NCI-H1105 treated with DMSO at 0.1 percent for 48 hours (cell line): ENCODE results near the gene VPS37C.
"Not testable (repeated sequence)": the region's sequence is repeated elsewhere in the genome, so short reads cannot be mapped to it uniquely, and the experiment has no call there.

ENCODE experiments used
- DNase-seq: peaks from one replicate; lab custom pipeline; 2025; lab: John Stamatoyannopoulos, UW

VPS37C gene

GRCh38 chr11:61116426-61117167 is 44.6 kb downstream of the VPS37C start:
- no peak for DNase-seq

DNA sequence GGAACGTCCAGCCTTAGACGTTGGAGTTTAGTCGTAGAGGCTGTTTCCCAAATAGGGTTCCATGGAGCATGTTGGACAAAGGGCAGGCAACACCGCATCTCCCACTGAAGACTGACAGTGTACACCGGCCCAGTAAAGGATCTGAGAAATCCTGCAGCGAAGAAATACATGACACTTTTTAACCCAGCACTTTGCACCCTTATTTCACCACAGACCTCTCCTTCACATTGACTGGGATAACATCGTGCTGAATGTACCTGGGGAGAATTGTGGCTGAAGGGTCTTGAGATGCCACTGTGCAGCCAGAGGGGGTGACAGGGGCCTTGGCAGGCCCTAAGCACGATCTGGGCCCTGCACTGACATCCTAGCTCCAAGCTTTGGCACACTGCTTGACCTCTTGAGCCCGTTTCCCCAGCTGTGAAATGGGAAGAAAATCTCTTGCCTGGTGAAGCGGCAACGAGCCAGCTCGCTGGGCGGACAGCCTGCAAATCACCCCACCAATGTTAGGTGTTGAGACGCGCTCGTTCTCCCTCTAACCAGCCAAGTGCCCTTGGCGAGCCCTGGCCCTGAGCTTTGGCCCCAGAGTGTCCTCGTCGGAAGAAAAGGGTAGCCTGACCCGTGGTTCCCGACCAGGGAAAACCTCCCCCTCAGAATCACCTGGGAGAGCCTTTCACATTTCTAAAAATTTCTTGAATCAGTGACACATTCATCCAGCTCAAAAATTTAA is 45.6 kb downstream of the VPS37C start:
- DNase-seq: no peak

GRCh38 chr11:61114913-61115312 is 46.3 kb downstream of the VPS37C start:
- no peak for DNase-seq

DNA sequence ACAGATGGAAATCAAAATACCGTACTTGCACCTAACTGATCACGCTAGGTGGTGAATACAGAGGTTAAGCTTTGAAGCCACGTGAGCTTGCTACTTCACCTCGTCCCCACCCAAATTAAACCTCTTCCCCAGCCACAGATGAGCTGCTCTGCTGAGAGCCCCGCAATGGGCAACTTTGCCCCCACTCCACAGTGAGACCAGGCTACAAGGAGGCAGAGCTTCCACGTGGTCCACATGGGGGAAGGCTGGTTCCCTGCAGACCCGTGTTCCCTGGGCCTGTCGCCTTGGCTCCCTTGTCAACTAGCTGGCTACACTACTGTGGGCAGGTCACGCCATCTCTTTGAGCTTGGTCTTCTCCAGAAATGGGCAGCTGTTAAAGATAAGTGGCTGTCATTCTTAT is 48.0 kb downstream of the VPS37C start:
- DNase-seq: no peak

- no peak for DNase-seq
Measured at GRCh38 chr11:61112575-61112974, 48.7 kb downstream of the VPS37C start.

- DNase-seq: no peak
Measured at GRCh38 chr11:61111786-61112517, 49.3 kb downstream of the VPS37C start.

- no peak for DNase-seq
Measured at GRCh38 chr11:61111050-61111435, 50.2 kb downstream of the VPS37C start.

DNA sequence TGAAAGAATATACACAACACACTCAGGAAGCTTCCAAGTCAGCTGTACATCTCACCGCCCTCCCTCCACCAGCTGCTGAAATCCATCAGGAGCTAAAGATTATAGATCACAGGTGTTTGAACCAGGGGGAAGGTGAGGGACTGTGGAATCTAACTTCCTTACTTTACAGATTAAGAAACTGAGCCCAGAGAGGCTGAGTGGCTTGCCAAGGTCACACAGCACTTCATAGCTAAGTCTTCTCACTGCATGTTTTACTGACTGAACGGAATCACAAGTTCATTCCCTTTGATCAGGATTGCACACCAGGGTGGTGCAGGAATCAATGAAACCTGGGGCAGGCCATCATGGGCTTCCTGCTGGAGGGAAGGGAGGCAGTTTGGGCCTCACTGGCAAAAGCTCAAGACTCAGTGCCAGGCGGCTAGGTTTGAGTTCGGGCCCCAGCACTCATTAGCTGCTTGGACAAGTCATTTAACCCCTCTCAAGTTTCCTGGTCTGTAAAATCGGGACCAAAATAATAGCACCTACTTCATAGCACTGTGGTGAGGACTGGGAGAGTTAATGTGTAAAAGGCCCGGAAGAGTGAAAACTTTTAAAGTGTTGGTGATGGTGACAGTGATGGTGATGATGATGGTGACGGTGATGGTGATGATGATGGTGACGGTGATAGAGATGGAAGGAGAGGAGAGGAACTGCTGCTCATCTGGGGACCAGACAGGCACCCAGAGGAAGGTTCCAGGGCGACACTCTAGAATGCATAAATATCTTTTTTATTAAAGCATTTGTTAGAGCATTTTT is 50.8 kb downstream of the VPS37C start:
- no peak for DNase-seq

DNA sequence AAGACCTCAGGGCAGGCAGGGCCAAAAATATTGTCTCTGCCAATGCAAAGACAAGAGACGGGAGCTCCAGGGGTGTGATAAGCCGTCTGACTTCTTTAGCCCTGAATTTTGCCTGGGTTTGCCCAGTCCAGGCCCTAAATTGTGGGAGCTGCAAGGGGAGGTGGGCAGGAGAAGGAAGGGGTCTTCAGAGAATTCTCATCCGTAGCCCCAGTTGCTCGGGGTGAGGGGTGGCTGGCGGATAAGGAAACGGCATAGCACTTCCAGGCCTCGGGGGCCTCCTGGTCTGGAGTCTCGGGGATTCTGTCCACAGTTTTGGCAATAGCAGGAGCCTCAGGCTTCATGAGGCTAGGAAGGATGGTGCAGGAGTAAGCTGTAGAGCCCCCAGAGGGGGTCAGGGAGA is 51.6 kb downstream of the VPS37C start:
- no peak for DNase-seq

- no peak for DNase-seq
Measured at GRCh38 chr11:61108847-61109585, 52.2 kb downstream of the VPS37C start.

DNA sequence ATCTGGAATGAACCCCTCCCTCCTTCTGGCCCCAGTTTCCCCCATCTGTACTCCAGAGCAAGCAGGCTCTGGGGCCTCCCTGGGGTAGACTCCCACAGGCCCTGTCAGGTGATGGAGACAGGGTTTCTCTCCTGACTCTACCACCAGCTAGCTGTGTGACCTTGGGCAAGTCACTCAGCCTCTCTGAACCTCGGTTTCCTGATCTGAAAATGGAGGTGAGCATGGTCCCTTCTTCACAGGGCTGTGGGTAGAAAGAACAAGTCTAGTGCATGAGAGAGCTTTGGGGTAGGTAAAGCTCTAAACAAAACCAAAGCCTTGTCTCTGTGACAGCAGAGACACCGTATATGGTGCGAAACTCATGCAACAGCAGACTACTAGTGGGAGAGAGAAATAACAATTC is 53.3 kb downstream of the VPS37C start:
- no peak for DNase-seq

DNA sequence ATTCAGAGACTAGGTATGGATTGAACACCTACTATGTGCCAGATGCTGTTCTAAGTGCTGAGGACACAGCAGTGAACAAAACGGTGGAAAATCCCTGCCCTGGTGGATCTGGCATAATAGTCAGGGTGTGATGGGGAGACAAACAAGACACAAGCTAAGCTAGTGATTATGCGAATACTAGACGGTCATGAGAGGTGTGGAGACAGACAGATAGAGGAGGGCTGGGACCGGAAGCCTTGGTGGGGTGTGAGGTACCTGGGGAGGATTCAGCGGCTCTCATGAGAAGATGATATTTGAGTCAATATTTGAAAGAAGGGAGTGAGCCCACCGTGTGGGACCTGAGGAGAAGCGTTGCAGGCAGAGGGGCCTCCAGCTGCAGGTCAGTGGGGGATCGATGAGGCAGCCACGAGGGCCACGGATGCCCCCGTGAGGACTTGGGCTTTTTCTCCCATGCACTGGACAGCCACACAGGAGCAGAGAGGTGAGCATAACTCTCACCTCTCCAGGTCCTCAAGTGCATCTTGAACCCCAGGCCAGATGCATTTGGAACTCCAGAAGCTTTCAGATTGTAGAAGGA is 54.2 kb downstream of the VPS37C start:
- DNase-seq: no peak

GRCh38 chr11:61106296-61106695 is 54.9 kb downstream of the VPS37C start:
- DNase-seq: no peak

GRCh38 chr11:61104963-61105362 is 56.3 kb downstream of the VPS37C start:
- DNase-seq: no peak

GRCh38 chr11:61103851-61104423 is 57.3 kb downstream of the VPS37C start:
- DNase-seq: no peak

DNA sequence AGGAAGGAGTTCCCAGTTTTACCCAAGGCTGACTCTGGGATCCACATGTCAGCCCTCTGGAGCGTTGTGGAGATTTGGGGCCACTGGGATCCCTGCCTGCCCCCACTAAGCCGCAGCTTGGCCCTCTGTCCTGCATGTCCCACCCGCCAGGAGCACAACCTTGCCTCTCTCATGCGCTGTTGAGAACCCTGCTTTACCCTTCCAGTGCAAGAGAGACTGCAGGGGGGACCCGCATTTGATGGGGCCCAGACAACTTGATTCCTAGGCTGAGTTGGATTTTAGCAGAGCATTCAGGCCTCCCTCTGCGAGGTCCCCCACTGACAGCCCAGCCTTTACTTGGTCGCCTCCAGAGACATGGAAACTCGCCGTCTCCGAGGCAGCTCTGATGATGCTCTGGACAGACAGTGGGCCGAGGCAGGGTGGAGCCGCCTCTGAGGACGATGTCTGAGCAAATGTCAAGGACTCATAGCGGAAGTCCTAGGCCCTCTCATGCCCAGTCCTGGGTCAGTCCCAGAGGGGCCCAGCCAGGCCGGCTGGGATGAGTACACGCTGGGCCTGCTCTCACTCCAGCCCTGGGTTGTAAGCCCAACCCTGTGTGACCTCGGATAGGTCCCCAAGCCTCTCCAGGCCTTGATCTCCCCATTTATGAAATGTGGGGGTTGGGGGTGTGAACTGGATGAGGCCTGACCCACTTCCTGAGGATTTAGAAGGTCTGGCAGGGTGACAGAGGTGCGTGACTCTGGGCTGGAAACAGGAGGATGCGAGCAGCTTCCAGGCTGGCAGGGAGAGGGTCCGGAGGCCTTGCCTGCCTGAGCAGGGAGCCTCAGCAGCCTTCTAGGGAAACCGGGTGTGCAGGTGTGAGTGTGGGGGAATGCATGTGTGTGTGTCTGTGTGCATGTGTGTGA is 58.3 kb downstream of the VPS37C start:
- no peak for DNase-seq

DNA sequence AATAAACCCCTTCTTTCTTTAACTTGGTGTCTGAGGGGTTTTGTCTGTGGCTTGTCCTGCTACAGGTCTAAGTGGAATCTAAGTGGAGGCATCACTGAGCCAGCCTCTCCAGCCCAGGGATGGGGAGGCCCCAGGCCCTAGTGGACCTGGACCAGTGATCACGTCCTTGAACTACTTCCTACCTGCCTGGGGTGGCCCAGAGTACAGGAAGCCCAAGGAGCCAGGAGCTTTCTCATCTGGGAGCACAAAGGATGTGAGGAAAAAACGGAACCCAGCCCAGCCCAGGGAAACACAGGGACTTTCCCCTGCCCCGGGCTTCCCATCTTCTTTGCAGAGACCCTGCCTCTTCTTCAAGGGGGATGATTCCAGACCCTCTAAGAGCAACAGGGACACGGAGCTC is 62.4 kb downstream of the VPS37C start:
- no peak for DNase-seq

DNA sequence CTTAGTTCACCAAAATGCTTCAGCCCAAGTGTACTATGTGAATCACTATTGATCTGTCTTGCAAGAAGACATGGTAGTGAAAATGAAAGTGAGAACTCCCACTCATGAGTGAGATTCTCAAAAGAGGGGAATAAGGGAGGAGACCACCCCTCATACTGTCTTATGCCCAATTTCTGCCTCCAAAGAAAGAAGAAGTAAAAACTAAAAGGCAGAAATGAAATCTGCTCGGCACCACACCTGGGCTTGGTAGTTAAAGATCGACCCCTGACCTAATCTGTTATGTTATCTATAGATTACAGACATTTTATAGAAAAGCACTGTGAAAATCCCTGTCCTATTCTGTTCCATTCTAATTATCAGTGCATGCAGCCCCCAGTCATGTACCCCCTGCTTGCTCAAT is 63.0 kb downstream of the VPS37C start:
- not testable (repeated sequence) for DNase-seq

DNA sequence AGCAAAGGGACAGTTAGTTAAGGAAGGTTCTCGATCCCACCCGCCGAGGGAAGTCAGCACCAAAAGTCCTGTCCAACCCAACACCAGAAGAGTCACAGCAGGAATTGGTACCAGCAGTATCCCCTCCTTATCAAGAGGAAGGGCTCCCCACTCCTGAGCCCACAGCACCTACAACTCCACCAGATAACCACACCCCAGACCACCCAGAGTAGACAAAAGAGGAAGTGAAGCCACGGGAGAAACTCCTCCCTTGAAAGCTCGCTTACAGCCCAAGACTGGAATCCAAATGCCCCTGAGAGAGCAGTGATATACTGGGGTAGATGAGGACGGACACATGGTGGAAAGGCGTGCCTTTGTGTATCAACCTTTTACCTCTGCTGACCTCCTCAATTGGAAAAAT is 66.2 kb downstream of the VPS37C start:
- DNase-seq: no peak

- DNase-seq: not testable (repeated sequence)
Measured at GRCh38 chr11:61094167-61094566, 67.1 kb downstream of the VPS37C start.
